ENCODE data around the gene CD109.
"Not testable (repeated sequence)": the region's sequence is repeated elsewhere in the genome, so short reads cannot be mapped to it uniquely, and the experiment has no call there.

The CD109 gene

DNA sequence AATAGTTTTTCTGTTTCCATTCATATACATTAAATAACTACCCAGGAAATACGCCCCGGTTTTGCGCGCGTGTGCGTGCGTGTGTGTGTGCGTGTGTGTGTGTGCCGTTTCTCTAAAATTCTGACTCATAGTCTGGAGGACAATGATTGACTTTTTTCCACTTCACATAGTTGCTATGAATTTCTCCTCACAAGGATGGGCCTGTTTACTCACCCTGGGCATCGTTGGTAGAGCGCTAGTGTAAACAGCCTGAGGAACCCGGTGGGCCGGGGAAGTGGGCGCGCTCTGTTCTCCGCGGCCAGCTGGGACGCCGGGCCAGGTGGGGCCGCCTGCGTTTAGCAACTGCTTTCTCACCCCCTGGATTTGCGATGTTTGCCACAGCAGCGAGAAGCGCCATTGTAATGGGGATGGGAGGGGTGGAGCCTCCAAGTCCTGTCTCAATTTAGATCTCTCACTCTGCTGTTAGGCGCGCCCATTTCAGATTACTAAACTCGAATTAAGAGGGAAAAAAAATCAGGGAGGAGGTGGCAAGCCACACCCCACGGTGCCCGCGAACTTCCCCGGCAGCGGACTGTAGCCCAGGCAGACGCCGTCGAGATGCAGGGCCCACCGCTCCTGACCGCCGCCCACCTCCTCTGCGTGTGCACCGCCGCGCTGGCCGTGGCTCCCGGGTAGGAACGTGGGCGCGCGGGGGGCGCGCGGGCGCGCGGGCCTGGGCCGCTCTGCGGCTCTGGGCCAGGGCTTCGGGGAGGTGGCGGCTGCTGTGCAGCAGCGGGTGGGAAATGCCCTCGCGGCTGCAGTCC lies at the start of gene CD109:
TSS of gene CD109 (plus strand) at position 585 of the 803 bp plus-strand sequence. CDS start at position 598, 13 bp downstream.
- peak; percentile 80 for DNase-seq (ENCODE audit: low read depth)

DNA sequence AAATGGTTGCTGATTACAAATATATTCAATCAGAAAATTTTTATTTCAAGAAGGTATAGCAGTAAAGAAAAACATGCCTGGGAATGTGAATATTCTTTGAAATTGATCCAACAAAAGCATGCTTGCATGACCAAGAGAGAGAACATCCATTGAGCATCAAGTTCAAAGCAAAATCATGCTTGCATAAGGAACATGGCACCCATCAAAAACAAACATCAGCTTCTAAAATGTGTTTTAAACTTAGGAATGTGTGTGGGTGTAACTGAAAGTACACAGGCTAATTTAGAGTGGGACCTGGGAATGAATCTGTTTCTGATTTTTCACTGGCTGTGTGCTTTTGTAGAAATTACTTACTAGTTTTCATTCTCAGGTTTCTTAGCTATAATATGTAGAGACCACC lies 47.8 kb upstream of the CD109 start:
- DNase-seq (ENCODE audit: low read depth): peak; percentile 41

DNA sequence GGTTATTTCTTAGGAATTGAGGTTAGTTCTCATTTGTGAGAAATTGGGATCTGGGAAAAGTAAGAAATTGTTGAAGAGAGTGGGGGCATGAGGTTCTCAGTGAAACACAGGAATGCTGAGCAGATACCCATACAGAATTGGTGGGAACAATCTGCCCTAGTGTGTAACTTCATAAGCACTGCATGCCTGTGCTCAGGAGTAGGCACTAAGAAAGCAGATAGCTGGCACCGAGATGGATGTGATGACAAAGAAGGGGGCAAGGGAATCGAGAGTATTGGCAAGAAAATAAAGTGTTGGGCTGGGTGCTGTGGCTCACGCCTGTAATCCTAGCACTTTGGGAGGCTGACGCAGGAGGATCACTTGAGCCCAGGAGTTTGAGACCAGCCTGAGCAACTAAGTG lies 46.2 kb upstream of the CD109 start:
- no peak for DNase-seq (ENCODE audit: low read depth)

DNA sequence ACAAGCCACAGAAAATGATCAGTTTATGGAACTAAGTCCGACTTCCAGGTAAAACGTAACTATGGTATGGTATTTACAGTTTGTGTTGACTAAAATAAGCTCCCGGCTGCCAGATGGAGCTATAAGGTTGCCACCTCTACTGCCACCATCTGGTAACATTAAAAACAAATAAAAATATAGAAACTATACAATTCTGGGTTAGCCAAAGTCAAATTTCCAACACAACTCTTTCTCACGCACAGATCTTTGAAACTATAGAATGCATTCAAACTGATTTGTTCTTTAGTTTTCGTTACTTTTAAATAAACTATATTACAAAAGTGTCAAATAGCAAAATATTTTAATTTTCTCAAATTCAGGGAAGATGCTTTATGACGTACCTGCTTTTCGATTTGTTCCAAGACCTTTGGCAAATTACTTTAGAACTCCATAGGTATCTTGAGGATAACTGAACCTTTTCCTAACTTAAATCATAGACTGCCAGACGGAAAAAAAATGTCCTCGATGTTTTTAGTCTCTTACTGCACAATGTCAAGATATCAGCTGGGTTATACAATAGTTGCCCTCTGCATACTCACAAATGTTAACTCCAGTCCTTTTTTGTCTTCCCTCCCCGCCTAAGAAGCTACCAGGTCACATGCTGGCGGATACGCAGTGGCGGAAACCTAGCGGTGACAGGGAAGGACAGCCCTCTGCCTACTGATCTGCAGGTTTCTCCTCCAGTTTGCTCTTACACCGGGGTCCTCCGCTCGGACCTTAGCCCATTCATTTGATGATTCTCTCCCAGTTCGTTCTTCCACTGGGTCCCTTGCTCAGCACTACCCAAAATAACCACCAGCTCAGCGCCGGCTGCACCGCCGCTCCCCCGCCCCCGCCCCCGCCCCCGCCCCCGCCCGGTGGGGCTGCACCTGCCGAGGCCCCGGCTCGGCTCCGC lies 43.1 kb upstream of the CD109 start:
- peak; percentile 33 for DNase-seq (ENCODE audit: low read depth)

DNA sequence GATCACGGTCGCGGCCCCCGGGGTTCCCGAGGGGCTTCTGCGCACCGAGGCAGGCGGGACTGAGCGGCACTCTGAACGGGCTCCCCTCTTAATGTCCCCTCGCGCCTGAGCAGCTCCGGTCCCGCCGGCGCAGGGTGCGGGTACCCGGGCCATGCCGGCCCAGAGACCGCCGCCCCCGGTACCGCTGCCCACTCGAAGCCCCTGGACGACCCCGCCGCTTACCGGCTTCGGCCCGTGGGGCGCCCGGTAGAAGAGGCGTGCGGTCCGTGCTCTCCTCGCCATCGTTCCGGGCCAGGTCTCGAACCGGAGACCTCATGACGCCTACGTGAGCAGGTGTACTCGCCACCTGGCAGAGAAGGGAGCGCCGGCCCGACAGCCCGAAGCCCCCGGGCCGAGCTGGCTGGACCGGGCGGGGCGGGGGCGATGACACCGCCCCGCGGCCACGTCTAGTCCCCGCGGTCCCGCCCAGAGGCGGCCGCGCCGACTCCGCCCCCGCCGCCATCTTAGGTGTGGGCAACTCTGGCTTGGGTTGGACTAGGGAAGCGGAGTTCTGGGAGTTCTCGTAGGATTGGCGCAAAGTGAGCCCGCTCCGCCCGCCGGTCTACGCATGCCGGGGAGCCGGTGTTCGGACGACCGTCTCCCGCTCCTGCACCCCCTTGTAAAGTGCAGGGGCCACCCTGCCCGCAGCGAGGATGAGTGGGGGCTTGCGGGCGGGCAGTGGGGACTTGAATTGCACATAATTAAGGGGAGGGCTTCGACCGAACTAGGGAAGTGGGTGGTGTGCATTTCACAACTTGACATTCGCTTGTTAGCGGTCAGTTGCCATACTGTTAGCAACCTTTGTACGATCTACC lies 42.2 kb upstream of the CD109 start, which contains the start of gene SLC17A5:
TSS of gene SLC17A5 (minus strand) at position 422 of the 854 bp plus-strand sequence. CDS start at position 316, 106 bp downstream.
- peak; percentile 94 for DNase-seq (ENCODE audit: low read depth)

DNA sequence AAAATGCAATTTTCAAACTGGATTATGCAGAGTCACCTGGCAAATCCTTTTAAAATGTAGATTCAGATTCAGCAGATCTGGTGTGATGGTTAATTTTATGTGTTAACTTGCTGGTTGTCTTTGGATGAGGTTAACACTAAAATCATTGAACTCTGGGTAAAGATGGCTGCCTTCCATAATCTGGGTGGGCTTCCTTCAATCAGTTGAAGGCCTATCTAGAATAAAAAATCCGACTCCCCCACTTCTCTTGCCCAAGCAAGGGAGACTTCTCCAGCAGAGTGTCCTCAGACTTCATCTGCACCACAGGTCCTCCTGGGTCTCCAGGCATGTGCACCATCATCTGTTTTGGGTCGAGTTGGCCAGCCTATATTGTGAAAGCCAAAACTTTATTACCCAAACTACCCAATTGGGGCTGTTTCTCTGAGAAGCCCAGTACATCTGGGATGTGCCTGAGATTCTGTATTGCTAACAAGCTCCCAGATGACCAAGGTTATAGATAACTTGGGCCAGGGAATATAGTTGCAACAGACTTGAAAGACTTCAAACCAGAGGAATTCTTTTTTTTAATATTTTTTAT lies 40.6 kb upstream of the CD109 start:
- DNase-seq (ENCODE audit: low read depth): peak; percentile 15

DNA sequence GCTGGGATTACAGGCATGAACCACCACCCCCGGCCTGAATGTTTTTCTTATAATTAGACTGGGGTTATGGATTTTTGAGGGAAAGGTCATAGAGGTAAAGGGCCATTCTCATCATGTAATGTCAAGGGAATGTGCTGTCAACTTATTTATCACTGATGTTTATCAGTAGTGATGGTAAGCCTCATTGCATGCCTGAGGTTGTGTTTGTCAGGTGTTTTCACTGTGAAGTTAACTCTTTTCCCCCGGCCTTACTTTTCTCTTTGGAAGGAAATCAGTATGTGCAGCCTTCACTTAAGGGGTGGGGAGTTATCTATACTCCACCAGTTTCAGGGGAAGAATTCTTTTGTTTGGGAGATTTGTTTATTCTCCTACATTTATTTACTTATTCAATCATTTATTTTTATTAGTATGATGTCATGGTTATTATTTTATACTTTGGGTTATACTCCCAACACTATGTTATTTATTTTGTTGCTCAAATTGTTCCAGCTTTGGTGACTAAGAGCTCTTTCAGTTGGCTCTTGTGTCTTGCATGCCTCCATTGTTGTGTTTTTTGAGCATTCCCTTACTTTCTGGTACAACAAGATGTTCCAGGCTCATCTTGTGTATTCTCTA lies 39.4 kb upstream of the CD109 start:
- DNase-seq (ENCODE audit: low read depth): peak; percentile 10

DNA sequence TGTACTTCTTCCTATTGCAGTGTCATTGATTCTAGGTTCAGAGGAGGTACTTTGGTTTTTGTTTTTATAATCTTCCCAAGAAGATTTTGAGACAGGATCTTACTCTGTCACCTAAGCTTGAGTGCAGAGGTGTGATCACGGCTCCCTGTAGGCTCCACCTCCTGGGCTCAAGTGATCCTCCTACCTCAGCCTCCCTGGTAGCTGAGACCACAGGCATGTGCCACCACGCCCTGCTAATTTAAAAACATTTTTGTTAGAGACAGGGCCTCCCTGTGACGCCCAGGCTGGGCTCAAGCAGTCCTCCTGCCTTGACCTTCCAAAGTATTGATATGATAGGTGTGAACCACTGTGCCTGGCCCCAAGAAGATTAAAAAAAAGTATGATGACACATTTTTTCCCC lies 38.8 kb upstream of the CD109 start:
- no peak for DNase-seq (ENCODE audit: low read depth)

DNA sequence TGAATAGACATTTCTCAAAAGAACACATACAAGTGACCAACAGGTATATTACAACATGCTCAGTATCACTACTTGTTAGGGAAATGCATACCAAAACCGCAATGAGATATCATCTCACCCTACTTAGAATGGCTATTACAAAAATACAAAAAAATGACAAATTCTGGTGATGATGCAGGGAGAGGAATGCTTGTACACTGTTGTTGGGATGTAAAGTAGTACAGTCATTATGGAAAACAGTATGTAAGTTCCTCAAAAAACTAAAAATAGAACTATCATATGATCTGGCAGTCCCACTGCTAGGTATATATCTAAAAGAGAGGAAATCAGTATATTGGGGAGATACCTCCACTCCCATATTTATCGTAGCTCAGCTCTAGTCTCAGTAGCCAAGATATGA lies 31.3 kb upstream of the CD109 start:
- DNase-seq (ENCODE audit: low read depth): no peak

DNA sequence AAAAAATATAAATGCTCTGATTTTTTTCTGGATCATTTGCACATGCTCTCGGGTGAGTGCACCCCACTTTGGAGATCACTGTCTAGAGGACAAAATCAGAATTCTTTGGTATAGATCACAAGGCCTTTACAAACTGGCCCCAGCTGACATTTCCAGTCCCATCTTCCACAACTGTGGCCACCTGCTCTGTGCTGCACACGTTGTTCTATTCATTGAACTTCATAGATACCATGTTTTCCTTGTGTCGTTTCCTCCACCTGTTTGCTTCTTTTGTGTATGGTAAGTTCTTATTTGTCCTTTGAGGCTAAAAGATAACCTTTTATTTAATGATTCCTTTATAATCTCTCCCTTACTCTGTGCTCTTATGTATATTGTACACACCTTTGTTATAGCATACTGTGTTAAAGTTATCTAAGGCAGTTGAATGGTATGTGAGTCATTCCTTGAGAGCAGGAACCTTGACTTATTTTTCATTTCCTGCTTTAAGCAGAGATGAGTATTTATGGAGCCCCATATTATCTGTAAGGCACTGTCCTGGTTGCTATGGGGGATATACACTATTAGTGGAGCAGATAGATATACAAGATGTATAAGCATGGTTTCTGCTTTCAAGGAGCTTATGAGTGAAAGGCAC lies 30.2 kb upstream of the CD109 start:
- no peak for DNase-seq (ENCODE audit: low read depth)

DNA sequence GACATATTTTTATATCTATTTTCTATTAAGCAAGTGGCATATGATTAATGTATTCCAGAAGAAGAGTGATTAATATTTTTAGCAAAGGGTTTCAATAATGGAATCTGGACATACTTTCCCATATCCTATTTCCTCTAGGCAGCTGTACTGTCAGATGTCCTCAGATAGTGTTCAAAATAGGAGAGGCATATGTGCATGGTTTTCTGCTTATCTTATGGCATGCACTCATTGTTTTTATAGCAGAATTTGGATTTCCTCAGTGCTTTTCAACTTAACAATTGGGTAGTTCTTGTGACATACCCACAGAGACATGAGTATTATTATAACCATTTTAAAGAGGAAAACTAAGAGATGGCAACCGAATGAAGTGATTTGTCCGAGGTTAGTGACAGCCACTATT lies 29.6 kb upstream of the CD109 start:
- DNase-seq (ENCODE audit: low read depth): no peak

DNA sequence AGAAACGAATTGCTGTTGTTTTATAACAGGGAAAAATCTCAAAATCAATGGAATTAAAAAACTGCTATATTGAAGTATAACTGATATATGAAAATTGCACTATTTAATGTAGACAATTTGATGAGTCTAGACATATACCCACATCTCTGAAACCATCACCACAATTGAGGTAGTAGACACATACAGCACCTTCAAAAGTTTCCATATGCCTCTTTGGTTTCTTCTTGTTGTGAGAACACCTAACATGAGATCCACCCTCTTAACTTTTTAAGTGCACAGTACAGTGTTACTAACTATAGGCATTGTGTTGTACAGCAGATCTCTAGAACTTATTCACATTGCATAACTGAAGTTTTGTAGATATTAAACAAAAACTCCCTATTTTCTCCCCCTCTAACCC lies 28.2 kb upstream of the CD109 start:
- DNase-seq (ENCODE audit: low read depth): no peak

DNA sequence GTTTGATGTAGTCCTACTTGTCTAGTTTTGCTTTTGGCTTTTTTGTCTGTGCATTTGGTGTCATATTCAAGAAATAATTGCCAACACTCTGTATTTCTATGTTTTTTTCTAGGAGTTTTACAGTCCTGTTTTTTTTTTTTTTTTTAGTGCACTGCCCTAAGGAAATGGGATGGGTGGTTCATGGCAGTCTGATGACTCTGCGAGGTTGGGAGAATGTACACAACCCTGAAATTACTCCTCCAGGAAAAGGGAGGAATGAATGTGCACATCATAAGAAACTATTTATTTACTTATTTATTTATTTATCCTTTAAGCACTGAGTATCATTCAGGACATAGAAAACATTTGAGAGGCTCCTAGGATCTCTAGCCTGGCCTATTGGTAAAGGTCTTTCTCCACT lies 27.0 kb upstream of the CD109 start:
- no peak for DNase-seq (ENCODE audit: low read depth)

DNA sequence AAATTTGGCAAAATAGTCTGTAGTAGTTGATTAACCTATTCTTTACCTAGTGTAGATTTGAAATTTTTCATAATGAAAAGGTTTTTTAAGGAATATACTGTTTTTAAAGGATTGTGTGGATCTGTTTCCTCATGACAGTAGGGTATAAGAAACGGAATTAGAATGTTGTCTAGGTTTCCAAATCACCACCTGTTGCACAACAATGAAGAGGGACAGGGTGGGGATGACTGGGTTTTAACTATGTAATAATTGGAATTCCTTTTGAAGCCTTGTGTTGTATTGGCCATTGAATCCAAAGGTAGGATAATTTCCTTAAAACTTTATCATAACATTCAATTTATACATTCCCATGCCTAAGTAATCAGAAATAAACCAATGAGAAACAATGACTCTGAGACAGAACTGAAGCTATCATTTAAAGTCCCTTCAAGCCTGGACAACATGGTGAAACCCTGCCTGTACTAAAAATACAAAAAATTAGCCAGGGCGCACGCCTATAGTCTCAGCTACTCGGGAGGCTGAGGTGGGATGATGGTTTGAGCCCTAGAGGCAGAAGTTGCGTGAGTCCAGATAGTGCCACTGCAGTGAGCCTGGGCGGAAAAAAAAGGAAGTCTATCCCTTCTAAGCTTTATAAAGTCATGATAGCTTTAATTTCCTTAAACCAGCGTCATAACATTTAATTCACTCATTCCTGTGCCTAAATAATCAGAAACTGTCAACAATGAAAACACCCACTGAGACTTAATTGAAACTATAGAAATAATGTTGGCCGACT lies 23.9 kb upstream of the CD109 start:
- no peak for DNase-seq (ENCODE audit: low read depth)

DNA sequence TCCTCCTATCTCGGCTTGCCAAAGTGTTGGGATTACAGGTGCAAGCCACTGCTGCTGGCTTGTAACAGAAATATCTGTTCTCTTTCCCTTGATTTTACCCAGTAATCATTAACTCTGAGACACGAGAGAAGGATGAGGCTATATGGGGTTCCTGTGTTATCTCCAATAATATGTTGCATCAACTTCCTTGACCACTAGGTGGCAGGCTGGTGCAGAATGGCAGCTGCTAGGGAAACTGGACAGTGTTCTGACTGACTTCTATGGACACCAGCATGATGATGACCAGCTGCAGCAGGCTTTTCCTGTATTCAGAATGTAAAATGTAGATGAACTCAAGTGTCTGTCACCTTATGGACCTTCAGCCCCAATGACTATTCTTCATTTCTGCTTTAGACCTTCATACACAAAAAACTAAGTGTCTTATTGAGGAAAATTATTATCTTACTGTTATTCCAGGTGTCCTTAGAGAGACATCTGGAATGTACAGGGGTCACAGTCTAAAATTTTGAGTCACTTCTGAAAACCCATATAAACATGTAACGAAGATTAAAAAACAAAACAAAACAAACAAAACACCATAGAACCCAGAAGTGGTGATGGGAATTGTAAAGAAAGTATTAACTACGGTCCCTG lies 20.4 kb upstream of the CD109 start:
- DNase-seq (ENCODE audit: low read depth): peak; percentile 57

DNA sequence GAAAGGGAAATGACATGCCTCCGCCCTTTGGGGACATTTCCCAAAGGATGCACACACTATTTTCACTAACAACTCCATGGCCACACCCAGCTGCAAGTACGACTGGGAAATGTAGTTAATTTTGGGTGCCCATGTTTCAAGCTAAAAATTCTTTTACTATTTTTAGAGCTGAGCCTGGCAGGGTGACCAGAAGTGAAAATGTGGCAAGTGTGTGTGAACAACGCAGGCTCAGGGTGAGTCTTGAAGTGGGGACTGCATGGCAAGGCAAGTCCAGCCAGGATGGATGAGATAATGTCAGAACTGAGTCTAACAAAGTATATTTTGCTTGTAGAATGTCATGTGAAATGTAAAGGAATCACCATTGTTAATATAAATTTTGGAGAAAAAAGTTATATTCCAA lies 17.0 kb upstream of the CD109 start:
- no peak for DNase-seq (ENCODE audit: low read depth)

DNA sequence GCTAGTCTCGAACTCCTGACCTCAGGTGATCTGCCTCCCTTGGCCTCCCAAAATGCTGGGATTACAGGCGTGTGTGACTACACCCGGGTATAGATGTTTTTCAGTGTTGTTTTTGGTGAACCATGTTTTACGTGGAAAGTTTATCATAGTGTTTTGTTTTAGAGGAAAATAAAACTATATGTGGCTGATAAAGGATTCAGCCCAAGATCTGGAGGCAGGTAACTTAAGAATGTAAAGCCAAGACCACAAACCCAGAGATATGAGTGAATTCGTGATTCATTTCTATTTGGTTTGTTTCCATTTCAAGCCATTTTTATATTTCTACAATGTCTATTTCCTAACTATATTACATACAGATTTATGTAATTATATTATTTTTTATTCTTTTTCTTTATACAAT lies 16.2 kb upstream of the CD109 start:
- DNase-seq (ENCODE audit: low read depth): not testable (repeated sequence)

DNA sequence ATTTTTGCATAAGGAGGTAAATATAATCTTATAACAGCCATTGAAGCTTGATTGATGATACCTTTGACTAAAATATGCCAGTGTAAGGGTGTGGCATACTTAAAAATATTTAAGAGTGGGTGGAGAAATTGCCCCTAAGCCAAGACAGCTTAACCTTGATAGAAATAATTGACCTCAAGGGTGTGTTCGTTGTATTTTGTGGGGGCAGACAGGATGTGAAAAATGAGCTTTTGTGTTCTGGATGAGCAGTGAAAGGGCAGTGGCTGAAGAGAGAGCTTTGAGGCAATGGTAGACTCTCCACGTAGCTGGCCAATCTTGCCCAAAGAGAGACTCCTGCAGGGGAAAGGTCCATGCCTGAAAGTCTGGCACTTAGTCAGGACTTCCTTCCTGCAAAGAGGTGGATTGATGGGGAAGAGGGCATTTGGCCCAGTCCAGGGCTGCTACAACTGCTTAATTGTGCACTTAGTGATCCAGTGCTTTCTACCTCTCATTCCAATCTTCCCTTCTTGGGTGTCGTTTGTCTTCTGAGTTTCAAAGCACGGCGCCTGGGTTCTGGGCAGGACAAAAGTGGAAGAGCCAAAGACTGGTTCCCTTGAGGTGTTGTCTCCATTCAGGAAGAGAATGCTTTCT lies 15.6 kb upstream of the CD109 start:
- DNase-seq (ENCODE audit: low read depth): no peak

DNA sequence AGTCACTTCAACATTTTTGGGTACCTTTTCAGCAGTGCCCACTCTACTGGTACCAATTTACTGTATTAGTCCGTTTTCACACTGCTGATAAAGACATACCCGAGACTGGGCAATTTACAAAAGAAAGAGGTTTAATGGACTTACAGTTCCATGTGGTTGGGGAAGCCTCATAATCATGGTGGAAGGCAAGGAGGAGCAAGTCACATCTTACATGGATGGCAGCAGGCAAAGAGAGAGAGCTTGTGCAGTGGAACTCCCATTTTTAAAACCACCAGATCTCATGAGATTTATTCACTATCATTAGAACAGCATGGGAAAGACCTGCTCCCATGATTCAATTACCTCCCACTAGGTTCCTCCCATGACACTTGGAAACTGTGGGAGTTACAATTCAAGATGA lies 12.4 kb upstream of the CD109 start:
- not testable (repeated sequence) for DNase-seq (ENCODE audit: low read depth)
